A204.1 (cell line): ENCODE measurements around the gene CISH.

Experiments
- FAIRE-seq: peaks from 2 replicates; lab custom pipeline; 2012; peaks lifted over from hg19 to GRCh38; lab: Jason Lieb, UNC

Gene CISH

DNA sequence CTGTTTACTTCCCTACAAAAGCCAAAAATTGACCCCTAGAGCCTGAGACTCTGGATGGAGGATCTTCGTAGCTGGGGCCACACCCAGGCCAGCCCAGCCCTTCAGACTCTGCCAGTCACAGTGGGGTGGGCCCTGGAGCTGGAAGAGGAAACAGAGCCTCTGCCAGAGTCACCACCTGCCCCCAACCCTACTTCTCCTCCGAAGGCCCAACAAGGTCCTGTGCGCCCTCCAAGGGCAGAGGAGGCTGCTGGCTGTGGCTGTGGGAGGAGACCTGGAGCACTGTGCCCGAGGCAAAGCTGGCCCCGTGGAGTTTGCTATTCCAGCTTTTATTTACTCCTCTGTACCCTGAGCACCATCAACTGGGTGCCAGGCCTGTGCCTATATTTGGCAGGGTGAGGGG, 19.0 kb downstream of the CISH start:
- no peak for FAIRE-seq

DNA sequence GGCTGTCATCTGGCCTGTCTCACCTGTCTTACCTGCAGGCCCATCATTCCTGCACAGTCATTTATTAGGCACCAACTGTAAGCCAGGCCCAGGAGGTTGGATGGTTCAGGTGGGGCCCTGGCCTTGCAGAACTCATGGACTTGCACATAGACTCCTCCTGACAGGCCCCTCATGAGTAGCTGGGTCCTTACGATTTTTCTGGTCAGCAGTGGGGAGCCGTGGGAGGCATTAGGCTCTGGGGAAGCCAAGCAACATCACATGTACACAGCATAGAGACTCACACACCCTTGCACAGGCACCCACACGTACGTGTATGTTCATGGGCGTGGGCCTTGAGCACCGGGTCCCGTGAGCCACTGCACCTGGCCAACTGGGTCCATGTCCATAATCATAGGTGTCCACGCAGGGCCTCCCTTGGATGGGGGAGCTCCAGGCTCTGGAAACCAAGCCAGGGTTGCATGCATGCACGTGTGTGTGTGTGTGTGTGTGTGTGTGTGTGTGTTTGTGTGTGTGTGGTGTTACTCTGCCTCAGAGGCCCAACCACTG, 20.3 kb downstream of the CISH start:
- FAIRE-seq = no peak

DNA sequence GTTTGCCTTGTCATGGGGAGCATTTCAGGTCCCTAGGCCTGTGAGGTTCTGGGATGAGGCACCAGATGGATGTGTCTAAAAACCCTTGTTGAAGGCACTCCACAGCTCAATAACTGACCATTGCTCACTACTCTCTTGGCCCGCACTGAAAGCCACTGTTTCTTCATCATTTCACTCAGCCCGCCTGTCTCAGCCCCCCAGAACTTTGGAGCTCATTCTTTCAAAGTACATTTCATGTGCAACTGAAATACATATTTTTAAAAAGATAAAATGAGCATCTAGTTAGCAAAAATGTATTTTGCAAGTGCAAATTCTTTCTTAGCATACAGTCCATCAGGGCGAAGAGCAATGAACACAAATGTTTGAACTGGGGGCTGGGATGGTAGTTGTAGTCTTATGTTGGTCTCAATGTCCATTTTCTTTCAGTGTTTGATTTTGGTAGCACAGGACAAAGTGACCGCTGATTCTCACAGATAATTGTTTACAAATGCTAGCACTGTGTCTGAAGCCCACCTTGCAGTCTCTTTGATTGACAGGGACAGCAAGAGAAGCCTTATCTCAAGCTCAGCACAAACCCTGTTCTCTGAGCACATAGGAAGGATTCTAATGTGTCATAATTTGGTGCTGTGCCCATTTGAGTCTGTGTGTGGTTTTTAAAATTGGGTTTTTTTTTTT, 22.7 kb downstream of the CISH start:
- FAIRE-seq = no peak

DNA sequence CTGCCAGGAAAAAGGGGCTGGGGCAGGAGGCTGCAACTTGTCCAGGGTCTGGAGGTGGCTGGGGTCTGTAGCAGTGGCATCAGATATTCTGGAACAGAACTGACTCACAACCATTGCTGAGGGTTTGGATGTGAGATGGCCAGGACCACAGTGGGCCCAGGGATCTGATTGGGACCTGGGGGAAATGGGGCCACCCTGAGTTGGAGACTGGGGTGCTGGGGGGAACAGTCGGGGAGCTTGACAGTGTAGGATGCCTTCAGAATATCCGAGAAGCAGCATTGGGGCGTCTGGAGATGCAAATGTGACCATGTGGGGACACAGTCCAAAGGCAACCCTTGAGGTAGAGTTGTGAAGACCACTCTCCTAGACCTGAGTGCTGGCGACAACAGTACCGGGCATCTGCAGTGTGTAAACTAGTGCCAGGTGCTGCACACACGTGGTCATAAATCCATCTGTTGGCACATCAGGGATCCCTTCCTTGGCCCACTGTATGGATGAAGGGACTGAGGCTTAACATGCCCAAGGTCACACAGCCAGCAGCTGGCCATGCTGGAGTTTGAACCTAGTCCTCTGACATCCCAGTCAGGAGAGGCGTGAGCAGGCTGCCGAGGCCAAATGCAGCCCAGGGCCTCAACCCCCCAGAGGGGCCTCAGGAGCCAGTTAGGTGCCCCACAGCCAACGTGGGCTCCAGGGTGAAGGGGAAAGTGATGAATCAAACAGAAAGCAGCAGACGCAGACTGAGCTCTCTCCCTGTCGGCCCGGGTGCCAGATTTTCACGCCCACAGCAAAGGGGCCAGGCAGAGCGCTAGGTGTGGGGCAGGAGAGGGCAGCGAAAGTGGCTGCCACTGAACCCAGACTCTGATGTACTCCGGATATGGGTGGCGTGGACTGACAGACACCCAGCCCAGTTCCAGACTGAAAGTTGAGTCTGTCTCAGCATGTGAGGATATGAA, 23.5 kb downstream of the CISH start:
- FAIRE-seq = no peak

DNA sequence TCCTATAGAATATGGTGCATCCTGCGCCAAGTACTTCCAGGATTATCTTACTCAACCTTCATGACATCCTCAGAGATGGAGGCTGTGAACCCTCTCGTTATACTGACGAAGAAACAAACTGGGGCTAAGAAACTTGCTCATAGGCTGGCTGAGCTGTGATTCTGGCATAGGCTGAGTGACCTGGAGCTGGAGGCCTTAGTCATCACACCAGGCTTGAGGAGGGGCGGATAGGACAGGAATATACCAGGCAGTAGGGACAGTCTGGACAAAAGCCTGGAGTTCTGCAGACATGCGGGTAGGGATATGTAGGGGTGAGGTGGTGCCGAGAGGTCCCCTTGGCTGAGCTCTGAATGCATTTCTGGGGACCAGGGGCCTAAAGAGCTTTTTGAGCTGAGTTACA, 24.2 kb downstream of the CISH start:
- no peak for FAIRE-seq

DNA sequence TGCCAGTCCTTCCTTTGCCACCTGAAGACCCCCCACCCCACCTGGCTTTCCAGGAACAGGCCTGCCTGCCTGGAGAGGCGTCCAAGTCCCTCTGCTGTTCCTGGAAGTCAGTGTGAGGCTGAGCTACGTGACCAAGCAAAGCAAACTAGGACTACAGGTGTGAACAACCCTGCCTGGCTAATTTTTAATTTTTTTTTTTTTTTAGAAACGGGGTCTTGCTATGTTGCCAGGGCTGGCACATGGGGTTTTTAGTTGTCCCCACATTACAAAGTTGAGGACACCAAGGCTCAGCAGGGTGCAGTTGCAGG, 24.9 kb downstream of the CISH start:
- FAIRE-seq = no peak

DNA sequence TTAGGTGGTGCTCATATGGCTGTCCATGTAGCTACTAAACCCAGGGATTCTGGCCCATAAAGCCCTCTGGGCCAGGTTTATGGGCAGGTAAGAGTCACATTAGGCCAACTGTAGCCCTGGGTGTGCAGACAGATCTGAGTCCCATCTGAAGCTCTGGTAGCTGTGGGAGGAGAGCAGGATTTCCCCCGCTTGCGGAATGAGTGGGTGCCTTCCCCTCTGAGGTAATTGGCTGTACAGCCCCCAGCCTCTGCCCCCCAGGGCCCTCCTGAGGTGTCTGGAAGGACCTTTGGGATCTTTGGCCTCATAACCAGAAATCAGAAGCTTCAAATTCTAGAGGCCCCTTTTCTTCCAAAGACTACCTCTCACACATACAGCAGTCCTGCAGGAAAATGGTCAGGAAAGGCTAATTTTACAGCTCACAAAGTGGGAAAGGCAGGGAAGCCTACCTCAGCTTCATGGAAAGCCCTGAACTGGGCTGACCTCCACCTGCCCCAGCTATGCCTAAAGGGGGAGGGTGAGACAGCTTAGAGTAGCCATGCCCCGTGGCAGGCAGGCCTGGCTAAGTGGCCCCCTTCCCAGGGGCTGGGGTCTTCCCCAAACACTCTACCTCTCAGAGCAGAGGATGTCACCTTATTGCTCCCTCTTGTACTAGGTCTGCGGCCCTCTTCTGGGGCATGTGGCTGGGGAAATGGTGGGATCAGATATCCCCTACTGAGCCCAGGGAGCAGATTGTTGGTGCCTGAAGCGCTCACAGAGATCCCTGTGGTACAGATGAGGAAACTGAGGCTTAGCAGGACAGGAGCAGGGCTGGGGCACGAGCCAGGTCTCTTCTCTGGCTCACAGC, 25.4 kb downstream of the CISH start:
- no peak for FAIRE-seq

DNA sequence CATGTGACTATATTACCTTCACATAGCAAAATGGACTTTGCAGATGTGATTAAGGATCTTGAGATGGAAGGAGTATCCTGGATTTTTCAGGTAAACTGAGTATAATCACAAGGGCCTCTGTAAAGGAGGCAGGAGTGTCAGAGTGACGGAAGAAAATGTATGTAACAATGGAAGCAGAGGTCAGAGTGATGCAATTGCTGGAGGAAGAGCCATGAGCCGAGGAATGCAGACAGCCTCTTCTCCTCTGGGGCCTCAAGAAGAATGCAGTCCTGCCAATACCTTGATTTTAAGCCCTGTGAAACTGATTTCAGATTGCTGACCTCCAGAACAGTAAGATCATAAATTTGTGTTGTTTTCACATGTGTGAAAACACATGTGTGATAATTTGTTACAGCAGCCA, 27.2 kb downstream of the CISH start:
- no peak for FAIRE-seq

DNA sequence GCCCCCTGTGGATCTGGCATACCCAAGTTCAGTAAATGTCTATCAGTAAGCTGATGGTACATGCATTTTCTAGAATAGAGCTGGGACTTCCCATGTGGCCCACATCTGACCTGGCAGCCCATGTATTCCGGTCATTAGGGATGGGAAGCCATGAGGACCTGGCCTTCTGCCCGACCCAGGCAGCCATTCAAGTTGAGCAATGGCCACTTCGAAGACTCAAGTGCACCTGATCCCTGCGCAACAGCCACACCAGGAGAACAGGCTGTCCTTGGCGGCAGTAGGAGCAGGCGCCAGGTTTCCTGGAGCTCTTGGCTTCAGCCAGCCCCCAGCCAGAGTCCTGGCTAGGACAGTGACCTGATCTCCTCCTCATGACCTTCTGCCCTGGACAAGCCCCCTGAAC, 27.7 kb downstream of the CISH start:
- no peak for FAIRE-seq

DNA sequence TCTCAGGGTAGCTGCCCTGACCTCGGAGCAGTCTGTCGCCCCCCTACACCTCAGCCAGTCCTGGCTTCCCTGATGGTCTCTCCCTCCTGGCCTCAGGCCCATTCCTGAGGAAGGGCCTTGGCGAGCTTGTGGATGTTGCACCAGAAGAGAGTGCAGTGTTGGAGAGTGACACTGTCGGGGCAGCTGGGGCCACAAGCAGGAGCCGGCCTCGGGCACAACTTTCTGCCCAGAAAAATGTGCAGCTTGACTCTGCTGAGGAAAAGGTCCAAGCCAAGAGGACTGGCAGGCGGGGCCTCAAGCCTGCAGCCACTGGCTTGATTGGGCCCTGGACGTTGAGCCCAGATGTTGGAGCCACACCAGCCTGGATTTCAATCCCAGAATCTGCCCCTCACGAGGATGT, 29.5 kb downstream of the CISH start:
- no peak for FAIRE-seq

DNA sequence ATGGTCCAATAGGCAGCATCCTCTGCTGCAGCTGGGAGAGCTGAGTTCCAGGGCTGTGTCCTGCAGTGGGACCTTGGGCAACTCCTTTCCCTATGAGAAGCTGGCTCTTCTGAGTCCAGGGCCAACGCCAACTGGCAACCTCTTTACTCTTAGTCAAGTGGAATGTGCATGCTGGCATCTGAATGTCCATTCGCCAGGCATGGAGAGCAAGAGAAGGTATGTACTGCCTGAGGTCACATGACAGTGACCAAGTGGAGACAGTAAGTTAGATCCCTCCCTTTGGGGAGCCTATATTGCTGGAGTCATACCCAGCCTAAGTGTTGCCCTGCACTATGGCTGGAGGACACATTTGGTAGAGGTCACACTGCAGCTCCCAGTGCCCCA, 30.1 kb downstream of the CISH start:
- no peak for FAIRE-seq

DNA sequence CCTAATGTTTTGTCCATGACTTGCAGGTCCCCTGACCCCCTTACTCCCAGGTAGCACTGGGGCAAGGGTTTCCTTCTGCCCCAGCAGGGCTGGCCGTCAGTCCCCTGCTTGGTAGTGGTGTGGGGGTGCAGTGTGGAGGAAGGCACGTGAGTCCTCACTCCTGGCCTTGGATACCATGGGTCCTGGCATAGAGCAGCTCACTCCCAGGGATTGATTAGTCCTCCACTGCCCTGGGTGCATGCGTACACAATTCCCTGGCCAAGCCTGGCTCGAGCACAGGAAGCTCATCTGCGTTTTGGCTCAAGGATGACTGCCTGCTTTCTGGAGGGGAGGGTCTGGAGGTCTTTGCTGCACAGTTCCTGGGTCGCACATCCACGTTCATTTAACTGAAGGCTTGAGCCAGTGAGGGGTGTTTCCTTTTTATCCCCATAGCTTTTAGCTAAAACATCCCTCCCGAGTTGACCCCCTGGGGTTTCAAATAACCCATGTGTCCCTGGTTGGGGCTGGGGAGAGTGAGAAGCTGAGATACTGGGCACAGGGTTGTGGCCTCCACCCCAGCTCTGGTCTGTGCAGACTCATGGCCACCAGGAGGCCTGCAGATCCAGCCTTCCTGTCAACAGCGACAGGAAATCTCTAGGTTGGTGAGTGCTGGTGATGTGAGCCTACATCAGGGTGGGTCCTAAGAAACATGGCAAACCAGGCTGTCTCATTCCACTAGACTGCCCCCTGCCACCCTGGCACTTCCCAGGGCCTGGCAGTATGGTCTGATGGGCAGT, 30.7 kb downstream of the CISH start:
- no peak for FAIRE-seq

DNA sequence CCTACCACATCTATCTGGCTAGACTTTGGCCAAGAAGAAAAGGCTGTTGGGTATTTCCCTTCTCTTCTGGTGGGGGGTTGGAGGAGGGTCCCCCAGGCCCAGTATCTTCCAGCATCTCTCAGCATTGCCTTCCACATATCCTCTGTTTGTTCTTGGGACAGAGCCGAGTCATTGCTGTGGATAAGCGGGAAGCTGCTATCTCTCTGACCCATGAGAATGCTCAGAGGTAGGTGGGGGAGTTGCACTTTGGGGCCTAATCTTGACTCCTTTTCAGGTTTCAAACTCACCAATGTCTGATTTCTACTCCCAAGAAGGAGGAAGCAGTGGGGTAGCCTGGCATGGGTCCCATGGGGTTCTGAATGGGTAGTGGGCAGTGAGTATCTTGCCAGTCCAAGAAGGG, 34.2 kb downstream of the CISH start:
- FAIRE-seq = no peak

DNA sequence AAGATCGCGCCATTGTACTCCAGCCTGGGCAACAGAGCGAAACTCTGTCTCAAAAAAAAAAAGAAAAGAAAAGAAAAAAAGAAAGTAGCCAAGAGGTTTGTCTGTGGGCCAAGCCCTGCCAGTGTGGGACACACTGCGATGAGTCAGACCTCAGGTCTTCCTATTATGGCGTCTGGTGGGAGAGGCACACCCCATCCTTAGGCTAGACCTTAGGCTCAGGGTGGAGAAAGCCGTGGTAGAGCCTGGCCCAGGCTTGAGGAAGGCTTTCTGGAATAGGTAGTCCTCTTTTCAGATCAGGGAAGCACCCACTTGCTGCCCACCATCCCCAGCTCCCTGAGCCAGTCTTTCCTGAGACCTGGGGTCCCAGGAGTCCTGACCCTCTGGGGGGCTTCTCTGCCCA, 36.2 kb downstream of the CISH start:
- FAIRE-seq = no peak

DNA sequence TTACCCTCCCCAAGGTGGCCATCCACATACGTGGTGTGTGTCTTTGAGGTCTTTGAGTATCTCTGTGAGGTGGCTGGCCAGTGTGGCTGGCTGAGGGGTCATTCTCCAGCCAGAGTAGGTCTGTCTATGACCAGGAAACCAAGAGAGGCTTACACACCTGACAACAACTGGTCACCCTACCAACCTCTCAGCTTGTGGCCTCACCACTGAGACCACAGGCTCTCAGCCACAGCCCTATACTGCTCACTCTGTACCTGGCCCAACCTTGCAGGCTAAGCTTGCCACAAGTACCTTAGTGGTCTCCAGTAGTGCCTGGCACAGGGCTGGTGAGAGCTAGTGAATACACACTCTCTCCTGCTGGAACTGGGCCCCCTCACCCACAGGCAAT, 37.1 kb downstream of the CISH start:
- no peak for FAIRE-seq

DNA sequence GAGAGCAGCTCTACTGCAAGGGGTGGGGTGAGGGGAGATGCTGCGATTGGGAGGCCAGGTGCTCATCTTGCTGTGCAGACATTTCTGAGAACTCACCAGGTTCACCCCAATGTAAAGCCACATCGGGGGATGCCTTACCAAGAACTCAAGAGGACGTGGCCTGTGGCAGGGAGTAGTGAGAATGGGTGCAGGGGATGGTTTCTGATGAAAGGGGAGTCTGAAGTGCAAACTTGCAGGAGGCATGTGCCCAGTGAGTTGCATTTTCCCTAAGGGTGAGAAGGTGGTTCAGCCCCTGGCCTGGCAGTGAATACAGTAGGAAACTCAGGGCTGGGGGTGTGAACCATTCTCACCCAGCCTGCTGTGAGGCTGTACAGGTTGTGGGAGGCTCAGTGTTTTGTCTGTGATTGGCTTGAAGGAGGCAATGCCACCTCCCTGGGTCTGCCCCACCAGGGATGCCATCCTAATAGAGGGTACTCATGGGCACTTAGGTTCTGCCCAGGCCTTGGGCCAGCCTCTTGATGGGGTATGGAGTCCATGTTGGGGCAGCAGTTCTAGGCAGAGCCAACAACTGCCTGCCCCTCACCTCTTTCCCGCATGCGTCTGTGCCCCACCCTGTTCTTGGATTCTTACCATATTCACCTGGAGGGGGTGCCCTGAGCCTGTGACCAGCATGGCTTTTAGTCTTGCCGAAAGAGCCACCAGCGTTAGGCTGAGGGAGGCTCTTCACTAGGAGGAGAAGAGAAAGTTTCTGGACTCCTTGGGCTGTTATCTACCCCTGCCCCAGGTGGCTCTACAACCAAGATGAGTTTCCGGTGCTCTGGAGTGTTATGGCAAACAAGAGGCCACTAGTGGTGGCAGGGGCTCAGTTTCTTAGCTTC, 37.8 kb downstream of the CISH start:
- FAIRE-seq = no peak

DNA sequence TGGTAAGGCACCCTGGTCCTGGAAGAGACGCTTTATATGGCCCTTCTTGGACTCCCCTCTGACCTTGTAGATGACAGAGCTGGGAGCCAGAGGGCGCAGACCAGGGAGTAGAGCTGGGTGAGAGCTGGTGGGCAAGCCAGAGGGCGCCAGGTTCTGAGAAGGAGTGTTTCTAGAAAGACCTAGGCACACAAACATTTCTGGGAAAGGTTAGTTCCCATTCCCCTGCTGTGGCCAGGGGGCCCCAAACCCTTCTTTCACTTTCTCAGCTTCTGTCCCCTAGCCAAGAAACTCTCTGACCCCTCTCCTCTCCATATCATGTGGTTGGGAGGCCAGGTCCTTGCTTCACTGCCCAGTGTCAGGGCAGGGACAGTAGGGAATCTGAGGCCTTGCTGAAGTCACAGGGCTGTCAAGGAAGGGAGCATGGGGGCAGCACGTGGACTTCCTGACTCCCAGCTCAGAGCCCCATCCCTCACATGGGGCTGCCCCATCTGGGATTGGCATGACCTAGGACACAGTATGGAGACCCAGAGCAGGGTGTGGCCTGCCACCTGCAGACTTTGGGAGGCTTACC, 38.7 kb downstream of the CISH start:
- FAIRE-seq = no peak

DNA sequence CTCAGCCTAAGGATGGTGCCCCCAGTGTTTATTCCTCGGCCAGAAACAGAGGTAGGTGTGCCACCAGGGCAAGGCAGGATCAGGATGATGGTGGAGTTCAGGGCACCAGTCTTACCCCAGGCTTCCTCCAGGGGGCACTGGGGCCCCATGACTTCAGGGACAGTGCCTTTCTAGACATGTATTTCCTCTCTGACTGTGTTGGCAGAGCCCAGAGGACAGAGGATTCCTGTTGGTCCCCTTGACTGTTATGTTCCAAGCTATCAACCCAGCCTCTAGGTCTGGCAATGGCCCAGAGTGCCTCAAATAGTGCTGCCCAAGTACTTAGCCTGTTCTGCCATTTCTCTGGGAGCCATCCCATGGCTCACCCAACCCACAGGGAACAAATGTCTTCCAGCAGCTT, 39.4 kb downstream of the CISH start:
- no peak for FAIRE-seq

DNA sequence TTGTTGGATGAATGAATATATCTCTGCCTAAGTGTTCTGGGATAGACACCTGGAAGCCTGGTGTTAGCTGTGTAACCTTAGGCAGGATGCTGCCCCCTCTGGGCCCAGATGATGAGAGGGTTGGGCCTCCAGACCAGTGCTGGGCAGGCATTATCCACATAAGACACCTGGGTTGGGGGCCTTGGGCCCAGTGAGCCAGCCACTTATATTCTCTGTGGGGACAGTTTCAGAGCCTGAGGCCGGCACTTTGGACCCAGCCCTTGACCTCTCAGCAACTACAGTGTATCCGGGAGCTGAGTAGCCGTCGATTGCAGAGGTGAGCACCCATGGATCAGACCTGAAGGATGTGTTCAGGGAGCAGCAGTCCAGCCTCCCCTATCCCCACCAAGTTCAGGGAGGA, 40.1 kb downstream of the CISH start:
- FAIRE-seq = no peak

DNA sequence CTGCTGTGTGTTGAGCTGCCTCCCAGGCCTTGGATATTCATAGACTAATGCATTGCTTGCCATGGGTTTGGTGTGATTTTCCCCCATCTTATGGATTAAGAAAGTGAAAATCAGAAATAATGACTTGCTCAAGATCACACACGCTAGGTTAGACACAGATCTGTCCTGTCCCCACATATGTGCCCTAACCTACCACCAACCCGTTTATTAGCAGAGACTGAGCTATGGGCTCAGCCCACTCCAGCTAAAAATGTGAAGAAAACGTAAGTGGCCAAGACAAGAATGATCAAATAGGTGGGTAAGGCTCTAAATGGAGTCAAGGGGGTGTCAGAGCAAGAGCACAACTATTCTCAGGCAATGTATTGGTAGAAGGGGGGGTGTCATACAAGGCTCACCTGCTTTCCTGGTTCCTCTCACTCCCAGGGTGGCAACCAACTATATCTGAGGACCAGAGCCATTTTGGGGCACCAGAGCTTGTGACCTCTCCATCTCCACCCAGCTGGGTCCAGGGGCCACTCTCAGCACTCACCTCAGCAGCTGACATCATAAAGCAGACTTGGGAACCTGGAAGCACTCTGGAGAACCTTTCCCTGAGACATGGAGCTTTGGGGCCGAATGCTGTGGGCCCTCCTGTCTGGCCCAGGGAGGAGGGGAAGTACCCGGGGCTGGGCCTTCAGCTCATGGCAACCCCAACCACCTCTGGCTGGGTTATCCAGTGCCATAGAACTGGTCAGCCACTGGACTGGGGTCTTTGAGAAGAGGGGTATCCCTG, 40.9 kb downstream of the CISH start:
- no peak for FAIRE-seq
